Lower leg skin (tissue), 4 donors: Measurements from ENCODE around the gene CYBC1. TPM values are rescaled to one million over a fixed set of nuclear protein-coding genes. Genes with fewer than 3 reads are reported as not detected.

Source experiments
- DNase-seq, 2 donors: peaks; one replicate each; pipeline ENCODE4 v3.0.0-alpha.2; 2019; ENCODE audit warnings: low spot score in 2 of 2
- H3K4me3 ChIP-seq: fragments of 200-600 bp; sonication (generic); 2 replicates; pipeline ENCODE4 v1.5.1; 2017; ENCODE audit warnings: mild to moderate bottlenecking, low read depth; ENCODE audit not compliant: poor library complexity, severe bottlenecking
- POLR2A ChIP-seq, 2 donors: fragments of 450-650 bp; IDR thresholded peaks; one replicate each; pipeline ENCODE4 v1.6.1; 2016 to 2017; ENCODE audit warnings: antibody characterized with exemption in 2 of 2, mild to moderate bottlenecking in 1 of 2, moderate library complexity in 1 of 2
- WGBS, 2 donors: methylation state at CpG; one replicate each; pipeline ENCODE4 v1.1.5; 2018; 5-methylcytosine and 5-hydroxymethylcytosine counted together
- intact Hi-C: fragments of 100-400 bp; cut with DNase I; formaldehyde crosslinking; loops from one replicate; pipeline ENCODE4 v1.15.0; 2023; ENCODE audit warnings: low total_unique reads
- total RNA-seq, 4 donors: library from RNA; depleted of rRNA; stranded (reverse); fragments of >200 nt; gene quantifications; one replicate each; pipeline ENCODE4 v1.1.0, GENCODE V29; 2016
- TF ChIP-seq, protein P1 (sequence below), 3 donors: fragments of 450-650 bp; IDR thresholded peaks; one replicate each; pipeline ENCODE4 v1.5.1; 2016; ENCODE audit warnings: antibody characterized with exemption in 3 of 3, mild to moderate bottlenecking in 3 of 3, moderate library complexity in 2 of 3

CYBC1 gene
- total RNA-seq, 4 donors from 2014 or later, result 32.4 to 48.8 (median 43.5) TPM

DNA sequence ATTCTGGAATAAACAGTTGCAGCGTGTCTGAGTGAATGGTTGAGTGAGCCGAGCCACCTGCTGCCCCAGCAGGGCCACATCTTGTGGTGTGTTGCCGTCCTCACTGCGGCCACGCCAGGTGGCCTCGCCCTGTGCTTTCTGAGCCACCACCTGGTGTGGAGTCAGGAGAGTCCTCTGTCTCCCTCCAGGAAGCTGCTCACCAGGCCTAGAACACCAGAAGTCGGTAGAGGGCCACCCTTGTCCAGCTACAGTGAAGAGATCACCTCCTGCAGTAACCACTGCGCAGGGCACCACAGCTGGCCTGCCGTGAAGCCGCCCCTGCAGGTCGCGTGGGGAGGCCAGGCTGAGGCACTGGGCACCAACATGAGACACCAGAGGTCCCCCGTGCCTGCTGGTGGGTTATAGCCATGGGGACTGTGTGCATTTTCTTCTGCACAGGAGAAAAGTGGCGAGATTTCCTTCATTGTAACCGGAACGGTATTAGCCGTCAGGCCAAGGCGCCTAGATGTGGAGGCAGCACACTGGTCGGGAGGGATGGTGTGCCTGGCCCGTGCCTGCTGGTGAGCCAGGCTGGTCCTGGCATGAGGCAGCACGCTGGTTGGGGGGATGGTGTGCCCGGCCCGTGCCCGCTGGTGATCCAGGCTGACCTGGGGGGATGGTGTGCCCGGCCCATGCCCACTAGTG lies 40.1 kb upstream of the CYBC1 start:
- TF ChIP-seq, protein P1, sequence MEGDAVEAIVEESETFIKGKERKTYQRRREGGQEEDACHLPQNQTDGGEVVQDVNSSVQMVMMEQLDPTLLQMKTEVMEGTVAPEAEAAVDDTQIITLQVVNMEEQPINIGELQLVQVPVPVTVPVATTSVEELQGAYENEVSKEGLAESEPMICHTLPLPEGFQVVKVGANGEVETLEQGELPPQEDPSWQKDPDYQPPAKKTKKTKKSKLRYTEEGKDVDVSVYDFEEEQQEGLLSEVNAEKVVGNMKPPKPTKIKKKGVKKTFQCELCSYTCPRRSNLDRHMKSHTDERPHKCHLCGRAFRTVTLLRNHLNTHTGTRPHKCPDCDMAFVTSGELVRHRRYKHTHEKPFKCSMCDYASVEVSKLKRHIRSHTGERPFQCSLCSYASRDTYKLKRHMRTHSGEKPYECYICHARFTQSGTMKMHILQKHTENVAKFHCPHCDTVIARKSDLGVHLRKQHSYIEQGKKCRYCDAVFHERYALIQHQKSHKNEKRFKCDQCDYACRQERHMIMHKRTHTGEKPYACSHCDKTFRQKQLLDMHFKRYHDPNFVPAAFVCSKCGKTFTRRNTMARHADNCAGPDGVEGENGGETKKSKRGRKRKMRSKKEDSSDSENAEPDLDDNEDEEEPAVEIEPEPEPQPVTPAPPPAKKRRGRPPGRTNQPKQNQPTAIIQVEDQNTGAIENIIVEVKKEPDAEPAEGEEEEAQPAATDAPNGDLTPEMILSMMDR (IDR thresholded peaks at IDR 0.05), result no peak
- no peak for TF ChIP-seq POLR2A (IDR thresholded peaks at IDR 0.05)
- intact Hi-C loops, result no loop called here
- no peak overlapping the region for H3K4me3 ChIP-seq
- DNase-seq, result no peak
- 89 to 93% methylated on average over 20 to 25 of the region's 25 CpGs for WGBS, 2 donors

- no peak overlapping the region for H3K4me3 ChIP-seq
- WGBS, 2 donors, result 85 to 90% methylated on average over 21 of the region's 21 CpGs
- intact Hi-C loops, result no loop called here
- TF ChIP-seq POLR2A (IDR thresholded peaks at IDR 0.05), result no peak
- TF ChIP-seq, protein P1 (IDR thresholded peaks at IDR 0.05), result no peak
- no peak for DNase-seq
These were observed 39.4 kb upstream of the CYBC1 start for GRCh38 chr17:82489851-82490511.

DNA sequence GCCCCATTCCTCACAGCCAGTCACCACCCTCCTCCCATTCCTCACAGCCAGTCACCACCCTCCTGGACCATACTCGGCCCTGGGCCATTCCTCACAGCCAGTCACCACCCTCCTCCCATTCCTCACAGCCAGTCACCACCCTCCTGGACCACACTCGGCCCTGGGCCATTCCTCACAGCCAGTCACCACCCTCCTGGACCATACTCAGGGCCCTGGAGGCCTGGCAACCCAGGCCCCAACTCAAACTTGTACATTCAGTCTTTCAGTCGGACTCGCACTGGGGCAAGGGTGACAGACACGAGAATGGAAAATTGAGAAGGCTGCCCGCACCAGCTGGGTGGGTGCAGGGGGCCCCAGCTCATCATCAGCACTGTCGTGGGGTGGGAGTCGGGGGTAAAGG lies 38.6 kb upstream of the CYBC1 start:
- H3K4me3 ChIP-seq, result no peak overlapping the region
- peak; percentile 47 to 94 for DNase-seq
- intact Hi-C loops, result no loop called here
- WGBS, 2 donors, result 33 to 50% methylated on average over 8 of the region's 8 CpGs
- TF ChIP-seq, protein P1 (IDR thresholded peaks at IDR 0.05), result no peak
- TF ChIP-seq POLR2A (IDR thresholded peaks at IDR 0.05), result no peak

DNA sequence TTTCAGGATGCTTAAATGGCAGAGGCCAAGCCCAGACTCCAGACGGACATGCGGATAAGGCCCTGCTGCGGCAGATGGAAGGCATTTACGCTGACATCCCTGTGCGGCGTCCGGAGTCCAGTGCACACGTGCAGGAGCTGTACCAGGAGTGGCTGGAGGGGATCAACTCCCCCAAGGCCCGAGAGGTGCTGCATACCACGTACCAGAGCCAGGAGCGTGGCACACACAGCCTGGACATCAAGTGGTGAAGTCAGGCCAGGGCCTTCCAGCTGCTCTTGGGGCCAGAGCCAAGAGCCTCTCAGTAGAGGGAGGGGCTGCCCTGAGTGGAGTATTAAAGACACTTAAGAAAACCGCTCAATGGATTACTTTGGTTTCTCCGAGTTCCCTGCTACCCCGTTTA lies 37.4 kb upstream of the CYBC1 start:
- TF ChIP-seq POLR2A (IDR thresholded peaks at IDR 0.05), result no peak
- TF ChIP-seq, protein P1 (IDR thresholded peaks at IDR 0.05), result no peak
- 72 to 76% methylated on average over 11 to 14 of the region's 14 CpGs for WGBS, 2 donors
- no peak for DNase-seq
- intact Hi-C loops, result no loop called here
- H3K4me3 ChIP-seq, result no peak overlapping the region

DNA sequence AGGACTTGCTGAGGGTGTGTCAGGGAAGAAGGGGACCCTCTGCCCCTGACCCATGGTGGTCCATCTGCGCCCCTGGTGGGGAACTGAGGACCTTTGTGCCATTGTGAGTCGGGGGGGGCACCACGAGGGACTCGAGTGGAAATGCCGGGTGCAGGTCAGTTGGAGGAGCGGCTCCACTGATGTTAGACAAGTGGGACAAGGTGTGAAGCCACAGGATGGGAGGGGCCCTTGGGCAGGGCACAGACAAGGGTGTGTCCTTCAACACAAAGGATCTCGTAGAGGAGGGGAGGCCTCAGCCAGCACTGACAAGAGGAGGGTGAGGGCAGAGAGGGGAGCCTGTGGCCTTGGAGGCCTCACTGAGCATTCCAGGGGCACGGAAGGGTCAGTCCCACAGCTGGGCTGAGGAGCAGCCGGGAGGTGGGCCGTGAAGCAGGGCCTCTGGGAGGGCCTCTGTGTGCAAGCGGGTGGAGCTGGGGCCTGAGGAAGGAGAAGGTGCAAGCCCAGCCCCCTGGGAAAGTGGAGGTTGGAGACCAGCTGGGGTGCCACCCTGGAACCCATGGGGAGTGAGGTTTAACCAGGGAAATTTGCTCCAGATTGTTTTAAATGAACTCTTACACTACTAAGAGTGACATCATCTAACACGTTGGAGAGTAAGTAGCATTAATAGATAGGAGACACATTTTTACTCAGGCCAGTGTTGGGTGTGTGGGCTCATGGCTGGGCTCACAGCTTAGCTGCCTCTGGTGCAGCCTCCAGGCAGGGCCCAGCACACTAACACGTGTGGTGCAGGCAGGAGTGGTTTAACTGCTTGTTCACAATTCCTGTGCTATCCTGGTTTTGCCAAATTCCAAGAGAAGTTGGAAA lies 35.9 kb upstream of the CYBC1 start:
- no peak for DNase-seq
- intact Hi-C loops, result no loop called here
- H3K4me3 ChIP-seq, result no peak overlapping the region
- 62 to 75% methylated on average over 13 of the region's 13 CpGs for WGBS, 2 donors
- TF ChIP-seq, protein P1 (IDR thresholded peaks at IDR 0.05), result no peak
- no peak for TF ChIP-seq POLR2A (IDR thresholded peaks at IDR 0.05)
